GM12864 (cell line): ENCODE results near the gene CEP170.

Experiments
- DNase-seq: peaks from one replicate; pipeline ENCODE4 v3.0.0-alpha.2; 2011; ENCODE audit warnings: low read depth
- H3K4me3 ChIP-seq: 2 replicates; pipeline ENCODE4 v1.5.1; 2011; ENCODE audit warnings: mild to moderate bottlenecking, low read depth, low read length, control low read depth
- CTCF ChIP-seq: IDR thresholded peaks from 2 replicates; pipeline ENCODE4 v1.5.1; 2011; ENCODE audit warnings: low read depth, mild to moderate bottlenecking, moderate library complexity, low read length, control low read depth, inconsistent platforms; ENCODE audit errors: missing control alignments

The CEP170 gene

GRCh38 chr1:243258731-243259130, 3.6 kb upstream of the CEP170 start:
- no peak overlapping the region for H3K4me3 ChIP-seq
- TF ChIP-seq CTCF: no peak
- DNase-seq: no peak

GRCh38 chr1:243257189-243257588, 2.1 kb upstream of the CEP170 start:
- no peak for DNase-seq
- no peak for TF ChIP-seq CTCF
- H3K4me3 ChIP-seq: no peak overlapping the region; the same call in 1 of the 2 replicates

GRCh38 chr1:243256590-243256989, 1.5 kb upstream of the CEP170 start:
- DNase-seq: no peak
- H3K4me3 ChIP-seq: peak overlapping the region; percentile 99
- TF ChIP-seq CTCF: no peak

- peak; percentile 100 for DNase-seq
- no peak for TF ChIP-seq CTCF
- peak within 1 kb of the TSS; percentile 99 for H3K4me3 ChIP-seq
These were observed 871 bp upstream of the CEP170 start, which contains the start of gene SDCCAG8 for GRCh38 chr1:243255791-243256512. Gene SDCCAG8, plus strand, starts transcription at chr1:243256041. Its CDS starts 133 bp downstream, at chr1:243256174.

GRCh38 chr1:243254233-243254926, 701 bp downstream of the CEP170 start:
- DNase-seq: no peak
- peak overlapping the region; percentile 99 for H3K4me3 ChIP-seq
- TF ChIP-seq CTCF: no peak

- peak overlapping the region; percentile 99 for H3K4me3 ChIP-seq
- TF ChIP-seq CTCF: no peak
- DNase-seq: no peak
These were observed 1.2 kb downstream of the CEP170 start for GRCh38 chr1:243253926-243254232.
